HepG2 (cell line): ENCODE data around the gene GDPD5. TPM values are rescaled to one million over a fixed set of nuclear protein-coding genes. Genes with fewer than 3 reads are reported as not detected.

Experiments used
- ATAC-seq: fragments of 200-7000 bp; cut with Tn5 transposase; 3 replicates; pipeline ENCODE4 v1.9.1; 2020; ENCODE audit warnings: mild to moderate bottlenecking, moderate library complexity
- BruUV-seq: library from RNA; stranded (reverse); fragments of 400-500 nt; replicated peaks from 2 replicates; lab custom pipeline; 2021; lab: Mats Ljungman, UMichigan
- CTCF ChIA-PET: fragments of 300-600 bp; formaldehyde crosslinking; extraction: SDS; loops from one replicate; lab custom pipeline; 2021; ENCODE audit warnings: low total read pairs, inconsistent platforms, low intra/inter-chr PET ratio; lab: Yijun Ruan, JAX
- POLR2A ChIA-PET: fragments of 350-600 bp; sonication (Branson Sonifier 250); formaldehyde crosslinking; loops from one replicate; lab custom pipeline; 2020; ENCODE audit warnings: antibody characterized with exemption, inconsistent platforms; lab: Yijun Ruan, JAX
- DNase-seq: peaks from one replicate; pipeline ENCODE4 v3.0.0-alpha.2; 2015; ENCODE audit warnings: low spot score
- FAIRE-seq: peaks from 3 replicates; lab custom pipeline; 2011; peaks lifted over from hg19 to GRCh38; lab: Jason Lieb, UNC
- H2AFZ ChIP-seq: one replicate; pipeline ENCODE4 v1.6.1; 2011; ENCODE audit warnings: low read length, inconsistent platforms
- H3K27ac ChIP-seq: fragments of 300-600 bp; 3 replicates; pipeline ENCODE4 v1.8.0; 2011; ENCODE audit warnings: mixed run types, mild to moderate bottlenecking, mixed read lengths, low read length, inconsistent platforms; ENCODE audit not compliant: insufficient read depth; ENCODE audit errors: extremely low read length
- H3K27me3 ChIP-seq, 2 experiments: fragments of 200-600 bp in 1 of 2; 2 replicates in 1 of 2; 3 replicates in 1 of 2; pipeline versions ENCODE4 v1.6.0 to v1.8.0; 2011; ENCODE audit warnings: low read length in 2 of 2, mild to moderate bottlenecking in 2 of 2, moderate library complexity in 2 of 2, inconsistent platforms in 1 of 2; ENCODE audit not compliant: insufficient read depth in 2 of 2, control insufficient read depth in 1 of 2
- H3K36me3 ChIP-seq, 2 experiments: fragments of 200-600 bp in 1 of 2; replicated peaks in 1 of 2; 2 replicates in 1 of 2; 3 replicates in 1 of 2; pipeline versions ENCODE4 v1.5.1 to v1.8.0; 2011; ENCODE audit warnings: low read length in 2 of 2, inconsistent platforms in 1 of 2; ENCODE audit not compliant: insufficient read depth in 2 of 2, control insufficient read depth in 1 of 2
- H3K4me1 ChIP-seq: 2 replicates; pipeline ENCODE4 v1.5.1; 2012; ENCODE audit warnings: low read length, inconsistent platforms; ENCODE audit not compliant: insufficient read depth
- H3K4me2 ChIP-seq: 2 replicates; pipeline ENCODE4 v1.6.0; 2011; ENCODE audit warnings: low read depth, low read length, inconsistent platforms
- H3K4me3 ChIP-seq, 3 experiments: fragments of 200-600 bp in 1 of 3; sonication (generic), shearing (Covaris generic) in 1 of 3; replicated peaks in 1 of 3; 2 replicates each; pipeline ENCODE4 v1.5.1; 2011 to 2016; ENCODE audit warnings: low read length in 3 of 3, inconsistent platforms in 2 of 3, low read depth in 2 of 3, mild to moderate bottlenecking in 2 of 3, control low read depth in 1 of 3, mixed read lengths in 1 of 3; ENCODE audit not compliant: insufficient read depth in 1 of 3
- H3K79me2 ChIP-seq: one replicate; pipeline ENCODE4 v1.6.1; 2011; ENCODE audit warnings: low read length, inconsistent platforms; ENCODE audit not compliant: insufficient read depth
- H3K9ac ChIP-seq: 2 replicates; pipeline ENCODE4 v1.6.0; 2011; ENCODE audit warnings: mild to moderate bottlenecking, low read depth, low read length, inconsistent platforms; ENCODE audit not compliant: insufficient read depth
- H3K9me3 ChIP-seq: 2 replicates; pipeline ENCODE4 v1.5.1; 2012; ENCODE audit warnings: mild to moderate bottlenecking, low read length
- H4K20me1 ChIP-seq: 2 replicates; pipeline ENCODE4 v1.6.0; 2011; ENCODE audit warnings: inconsistent platforms, mild to moderate bottlenecking, low read length, moderate library complexity; ENCODE audit not compliant: insufficient read depth
- CREB1 ChIP-seq, 2 experiments: fragments of 450-650 bp in 1 of 2; IDR thresholded peaks; 2 replicates each; pipeline ENCODE4 v1.6.1; 2016 to 2017; ENCODE audit warnings: control low read depth in 1 of 2, mild to moderate bottlenecking in 1 of 2, missing compliant biosample characterization in 1 of 2, missing genetic modification characterization in 1 of 2
- KDM1A ChIP-seq: IDR thresholded peaks from 2 replicates; pipeline ENCODE4 v1.6.1; 2016; ENCODE audit warnings: missing compliant biosample characterization
- MBD4 ChIP-seq: IDR thresholded peaks from 2 replicates; pipeline ENCODE4 v1.6.1; 2012; ENCODE audit warnings: low read length, inconsistent platforms, borderline replicate concordance
- PPARG ChIP-seq: conservative IDR thresholded peaks from 2 replicates; pipeline ENCODE4 v1.6.1; 2016; ENCODE audit warnings: missing biosample characterization, missing genetic modification reagents
- RCOR2 ChIP-seq: IDR thresholded peaks from 2 replicates; pipeline ENCODE4 v1.6.1; 2016; ENCODE audit warnings: missing biosample characterization, missing genetic modification reagents
- SAFB2 ChIP-seq: sonication (generic); formaldehyde crosslinking; IDR thresholded peaks from 2 replicates; pipeline ENCODE4 v1.5.1; 2020; ENCODE audit warnings: missing genetic modification reagents, low read depth, mild to moderate bottlenecking, borderline replicate concordance
- YEATS2 ChIP-seq: sonication (generic); formaldehyde crosslinking; IDR thresholded peaks from 2 replicates; pipeline ENCODE4 v1.4.0; 2020; ENCODE audit warnings: missing genetic modification reagents, borderline replicate concordance
- YEATS4 ChIP-seq: sonication (generic); formaldehyde crosslinking; IDR thresholded peaks from 2 replicates; pipeline ENCODE4 v1.4.0; 2020; ENCODE audit warnings: missing genetic modification reagents, borderline replicate concordance
- ZIK1 ChIP-seq: sonication (generic); formaldehyde crosslinking; IDR thresholded peaks from 2 replicates; pipeline ENCODE4 v1.5.0; 2020; ENCODE audit warnings: mild to moderate bottlenecking, low read depth, missing genetic modification reagents, borderline replicate concordance
- ZNF138 ChIP-seq: sonication (generic); formaldehyde crosslinking; IDR thresholded peaks from 2 replicates; pipeline ENCODE4 v1.5.0; 2020; ENCODE audit warnings: mild to moderate bottlenecking, low read depth, missing genetic modification reagents
- ZNF205 ChIP-seq: IDR thresholded peaks from 2 replicates; pipeline ENCODE4 v1.6.1; 2018; ENCODE audit warnings: missing biosample characterization, missing genetic modification reagents
- ZNF235 ChIP-seq: sonication (generic); formaldehyde crosslinking; IDR thresholded peaks from 2 replicates; pipeline ENCODE4 v1.8.1; 2023; ENCODE audit warnings: mild to moderate bottlenecking, missing genetic modification reagents, borderline replicate concordance
- ZNF431 ChIP-seq: sonication (generic); formaldehyde crosslinking; IDR thresholded peaks from 2 replicates; pipeline ENCODE4 v1.9.0; 2022; ENCODE audit warnings: missing genetic modification reagents, low read depth, mild to moderate bottlenecking, borderline replicate concordance
- ZNF564 ChIP-seq: sonication (generic); formaldehyde crosslinking; IDR thresholded peaks from 2 replicates; pipeline ENCODE4 v1.8.1; 2023; ENCODE audit warnings: mild to moderate bottlenecking, missing genetic modification reagents
- ZNF619 ChIP-seq: sonication (generic); formaldehyde crosslinking; IDR thresholded peaks from 2 replicates; pipeline ENCODE4 v1.4.0; 2020; ENCODE audit warnings: mild to moderate bottlenecking, missing genetic modification reagents
- ZNF83 ChIP-seq: sonication (generic); formaldehyde crosslinking; IDR thresholded peaks from 2 replicates; pipeline ENCODE4 v1.4.0; 2020; ENCODE audit warnings: missing genetic modification reagents, mild to moderate bottlenecking, borderline replicate concordance
- WGBS: methylation state at CpG from one replicate; pipeline ENCODE4 v1.1.6; 2017; ENCODE audit warnings: low lambda C conversion rate; 5-methylcytosine and 5-hydroxymethylcytosine counted together
- in situ Hi-C: cut with HindIII; loops from 2 replicates; pipeline ENCODE4 v1.10.0; 2017; ENCODE audit warnings: low pct_unique_long_range_greater_than_20kb; ENCODE audit not compliant: extremely low pct_ligation_motif_present
- intact Hi-C: fragments of 100-400 bp; cut with micrococcal nuclease; formaldehyde crosslinking; loops from one replicate; pipeline ENCODE4 v1.10.0; 2022; ENCODE audit not compliant: unreplicated experiment
- polyA plus RNA-seq, 8 experiments: library from polyadenylated mRNA; depleted of rRNA in 3 of 8; stranded (reverse) in 7 of 8; unstranded in 1 of 8; fragments of >200 nt; fragmentation: Illumina TruSeq in 4 of 8; extraction: Trizol in 4 of 8; gene quantifications; 2 replicates each; pipeline versions ENCODE4 v1.2.1 to v1.2.3, GENCODE V29; 2011 to 2016; ENCODE audit warnings: low read depth in 4 of 8, missing spikeins in 1 of 8, mixed read lengths in 1 of 8; ENCODE audit not compliant: insufficient read depth in 1 of 8
- total RNA-seq, 5 experiments: library from RNA; depleted of rRNA; stranded (reverse); fragments of >200 nt; fragmentation: Illumina TruSeq; extraction: Trizol; gene quantifications; 2 replicates each; pipeline ENCODE4 v1.2.3, GENCODE V29; 2016; ENCODE audit warnings: low read depth in 1 of 5
- TF ChIP-seq, protein P1 (sequence below): sonication (generic); formaldehyde crosslinking; conservative IDR thresholded peaks from 2 replicates; pipeline ENCODE4 v1.5.0; 2020; ENCODE audit warnings: missing genetic modification reagents
- TF ChIP-seq, protein P2 (sequence below): sonication (generic); formaldehyde crosslinking; IDR thresholded peaks from 2 replicates; pipeline ENCODE4 v1.4.0; 2020; ENCODE audit warnings: missing genetic modification reagents
- TF ChIP-seq, protein P3 (sequence below): sonication (generic); formaldehyde crosslinking; IDR thresholded peaks from 2 replicates; pipeline ENCODE4 v1.9.0; 2021; ENCODE audit warnings: missing genetic modification reagents, mild to moderate bottlenecking, borderline replicate concordance

The GDPD5 gene
- total and polyA plus RNA-seq, 2 of the 13 experiments (the other 11 are each of a cell fraction or from before 2014, with no cell fraction given) = 55.0 to 67.5 TPM

DNA sequence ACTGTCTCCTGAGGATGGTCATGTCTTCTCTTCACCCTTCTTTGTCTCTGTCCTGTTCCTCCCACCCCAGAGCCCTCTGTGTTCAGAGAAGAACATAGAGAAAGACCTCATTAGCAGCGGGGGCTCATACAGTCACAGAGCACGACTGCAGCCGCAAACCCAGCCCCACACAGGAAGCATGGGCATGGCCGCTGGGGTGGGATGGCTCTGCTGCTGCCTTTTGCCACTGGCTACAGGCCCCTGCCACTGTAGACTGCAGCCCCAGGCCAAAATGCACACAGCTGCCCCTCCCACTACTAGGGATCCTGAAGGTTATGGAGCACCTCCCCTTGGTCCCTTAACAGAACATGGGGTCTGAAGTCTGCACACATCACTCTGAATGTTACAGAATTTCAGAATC is 57.9 kb downstream of the GDPD5 start:
- BruUV-seq = no TSS peak
- Histone ChIP-seq H3K4me1 (peaks cover 6% of the 10 kb centered on the region; the same call in 1 of the 2 replicates), H3K4me2 (no peak overlapping the region), H3K36me3 (peaks cover 36 to 85% of the 10 kb centered on the region in 2 experiments), H3K9me3 (no peaks in the 10 kb centered on the region), H2AFZ (no peak overlapping the region), H4K20me1 (no peaks in the 10 kb centered on the region), H3K9ac (no peak overlapping the region), H3K4me3 (no peak overlapping the region), H3K27ac (no peak overlapping the region), H3K79me2 (no peaks in the 10 kb centered on the region), H3K27me3 (no peaks in the 10 kb centered on the region)
- DNase-seq (no peak), ATAC-seq (no peak), FAIRE-seq (no peak)
- POLR2A ChIA-PET = no interaction called here
- intact Hi-C loops = no loop called here
- in situ Hi-C loops = no loop called here
- TF ChIP-seq MBD4 (no peak), ZNF619 (no peak), KDM1A (CRISPR knock-in tag) (no peak), ZNF83 (CRISPR knock-in tag) (no peak), ZNF235 (CRISPR knock-in tag) (no peak), ZNF205 (no peak), SAFB2 (no peak), ZNF138 (CRISPR knock-in tag) (no peak), RCOR2 (CRISPR knock-in tag) (no peak), ZNF564 (CRISPR knock-in tag) (no peak), YEATS4 (CRISPR knock-in tag) (no peak), ZNF431 (CRISPR knock-in tag) (no peak), PPARG (CRISPR knock-in tag) (no peak), YEATS2 (no peak), CREB1 (IDR thresholded peaks at IDR 0.05) (no peak), CREB1 (CRISPR knock-in tag; IDR thresholded peaks at IDR 0.05) (no peak), ZIK1 (no peak)
- TF ChIP-seq, protein P1, sequence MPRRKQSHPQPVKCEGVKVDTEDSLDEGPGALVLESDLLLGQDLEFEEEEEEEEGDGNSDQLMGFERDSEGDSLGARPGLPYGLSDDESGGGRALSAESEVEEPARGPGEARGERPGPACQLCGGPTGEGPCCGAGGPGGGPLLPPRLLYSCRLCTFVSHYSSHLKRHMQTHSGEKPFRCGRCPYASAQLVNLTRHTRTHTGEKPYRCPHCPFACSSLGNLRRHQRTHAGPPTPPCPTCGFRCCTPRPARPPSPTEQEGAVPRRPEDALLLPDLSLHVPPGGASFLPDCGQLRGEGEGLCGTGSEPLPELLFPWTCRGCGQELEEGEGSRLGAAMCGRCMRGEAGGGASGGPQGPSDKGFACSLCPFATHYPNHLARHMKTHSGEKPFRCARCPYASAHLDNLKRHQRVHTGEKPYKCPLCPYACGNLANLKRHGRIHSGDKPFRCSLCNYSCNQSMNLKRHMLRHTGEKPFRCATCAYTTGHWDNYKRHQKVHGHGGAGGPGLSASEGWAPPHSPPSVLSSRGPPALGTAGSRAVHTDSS (CRISPR knock-in tag) = no peak
- TF ChIP-seq, protein P2, sequence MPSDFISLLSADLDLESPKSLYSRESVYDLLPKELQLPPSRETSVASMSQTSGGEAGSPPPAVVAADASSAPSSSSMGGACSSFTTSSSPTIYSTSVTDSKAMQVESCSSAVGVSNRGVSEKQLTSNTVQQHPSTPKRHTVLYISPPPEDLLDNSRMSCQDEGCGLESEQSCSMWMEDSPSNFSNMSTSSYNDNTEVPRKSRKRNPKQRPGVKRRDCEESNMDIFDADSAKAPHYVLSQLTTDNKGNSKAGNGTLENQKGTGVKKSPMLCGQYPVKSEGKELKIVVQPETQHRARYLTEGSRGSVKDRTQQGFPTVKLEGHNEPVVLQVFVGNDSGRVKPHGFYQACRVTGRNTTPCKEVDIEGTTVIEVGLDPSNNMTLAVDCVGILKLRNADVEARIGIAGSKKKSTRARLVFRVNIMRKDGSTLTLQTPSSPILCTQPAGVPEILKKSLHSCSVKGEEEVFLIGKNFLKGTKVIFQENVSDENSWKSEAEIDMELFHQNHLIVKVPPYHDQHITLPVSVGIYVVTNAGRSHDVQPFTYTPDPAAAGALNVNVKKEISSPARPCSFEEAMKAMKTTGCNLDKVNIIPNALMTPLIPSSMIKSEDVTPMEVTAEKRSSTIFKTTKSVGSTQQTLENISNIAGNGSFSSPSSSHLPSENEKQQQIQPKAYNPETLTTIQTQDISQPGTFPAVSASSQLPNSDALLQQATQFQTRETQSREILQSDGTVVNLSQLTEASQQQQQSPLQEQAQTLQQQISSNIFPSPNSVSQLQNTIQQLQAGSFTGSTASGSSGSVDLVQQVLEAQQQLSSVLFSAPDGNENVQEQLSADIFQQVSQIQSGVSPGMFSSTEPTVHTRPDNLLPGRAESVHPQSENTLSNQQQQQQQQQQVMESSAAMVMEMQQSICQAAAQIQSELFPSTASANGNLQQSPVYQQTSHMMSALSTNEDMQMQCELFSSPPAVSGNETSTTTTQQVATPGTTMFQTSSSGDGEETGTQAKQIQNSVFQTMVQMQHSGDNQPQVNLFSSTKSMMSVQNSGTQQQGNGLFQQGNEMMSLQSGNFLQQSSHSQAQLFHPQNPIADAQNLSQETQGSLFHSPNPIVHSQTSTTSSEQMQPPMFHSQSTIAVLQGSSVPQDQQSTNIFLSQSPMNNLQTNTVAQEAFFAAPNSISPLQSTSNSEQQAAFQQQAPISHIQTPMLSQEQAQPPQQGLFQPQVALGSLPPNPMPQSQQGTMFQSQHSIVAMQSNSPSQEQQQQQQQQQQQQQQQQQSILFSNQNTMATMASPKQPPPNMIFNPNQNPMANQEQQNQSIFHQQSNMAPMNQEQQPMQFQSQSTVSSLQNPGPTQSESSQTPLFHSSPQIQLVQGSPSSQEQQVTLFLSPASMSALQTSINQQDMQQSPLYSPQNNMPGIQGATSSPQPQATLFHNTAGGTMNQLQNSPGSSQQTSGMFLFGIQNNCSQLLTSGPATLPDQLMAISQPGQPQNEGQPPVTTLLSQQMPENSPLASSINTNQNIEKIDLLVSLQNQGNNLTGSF = no peak
- TF ChIP-seq, protein P3, sequence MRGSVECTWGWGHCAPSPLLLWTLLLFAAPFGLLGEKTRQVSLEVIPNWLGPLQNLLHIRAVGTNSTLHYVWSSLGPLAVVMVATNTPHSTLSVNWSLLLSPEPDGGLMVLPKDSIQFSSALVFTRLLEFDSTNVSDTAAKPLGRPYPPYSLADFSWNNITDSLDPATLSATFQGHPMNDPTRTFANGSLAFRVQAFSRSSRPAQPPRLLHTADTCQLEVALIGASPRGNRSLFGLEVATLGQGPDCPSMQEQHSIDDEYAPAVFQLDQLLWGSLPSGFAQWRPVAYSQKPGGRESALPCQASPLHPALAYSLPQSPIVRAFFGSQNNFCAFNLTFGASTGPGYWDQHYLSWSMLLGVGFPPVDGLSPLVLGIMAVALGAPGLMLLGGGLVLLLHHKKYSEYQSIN (CRISPR knock-in tag) = no peak
- CTCF ChIA-PET = no interaction called here
- WGBS = 96% methylated on average over 3 of the region's 4 CpGs
